Activated CD4-positive, alpha-beta T cell treated with anti-CD3 and anti-CD28 coated beads for 36 hours (primary cell): ENCODE data around the gene RER1. TPM values are rescaled to one million over a fixed set of nuclear protein-coding genes. Genes with fewer than 3 reads are reported as not detected.

Experiments
- ATAC-seq: fragments of 200-7000 bp; cut with Tn5 transposase; one replicate; pipeline ENCODE4 v1.10.0; 2021; ENCODE audit warnings: mild to moderate bottlenecking, moderate library complexity
- CTCF ChIA-PET: fragments of 350-600 bp; sonication (Branson Sonifier 250); formaldehyde crosslinking; loops from one replicate; lab custom pipeline; 2021; ENCODE audit warnings: antibody characterized with exemption; lab: Charles Lee
- POLR2A ChIA-PET: fragments of 350-600 bp; sonication (Branson Sonifier 250); formaldehyde crosslinking; loops from one replicate; lab custom pipeline; 2021; ENCODE audit warnings: antibody characterized with exemption, inconsistent platforms; lab: Charles Lee
- DNase-seq: peaks from one replicate; pipeline ENCODE4 v3.0.0-alpha.2; 2020
- H3K27ac Mint-ChIP-seq: one replicate; pipeline ENCODE4 v1.8.0; 2021; ENCODE audit warnings: mixed read lengths
- H3K27me3 Mint-ChIP-seq: one replicate; pipeline ENCODE4 v1.8.0; 2021; ENCODE audit warnings: mixed read lengths
- H3K36me3 Mint-ChIP-seq: one replicate; pipeline ENCODE4 v1.8.0; 2021; ENCODE audit warnings: low read depth, mixed read lengths
- H3K4me1 Mint-ChIP-seq: one replicate; pipeline ENCODE4 v1.8.0; 2021; ENCODE audit warnings: mixed read lengths
- H3K4me3 Mint-ChIP-seq: one replicate; pipeline ENCODE4 v1.8.0; 2021; ENCODE audit warnings: mild to moderate bottlenecking, moderate library complexity, mixed read lengths
- H3K9me3 Mint-ChIP-seq: one replicate; pipeline ENCODE4 v1.8.0; 2021; ENCODE audit warnings: low read depth, mixed read lengths
- intact Hi-C, 2 experiments: fragments of 100-400 bp; cut with DNase I in 1 of 2; cut with micrococcal nuclease in 1 of 2; formaldehyde crosslinking; loops; one replicate each; pipeline versions ENCODE4 v1.14.2 to v1.15.1; 2022 to 2024; cut with DNase I, micrococcal nuclease
- total RNA-seq, 2 experiments: library from RNA; stranded (reverse); gene quantifications; one replicate each; pipeline ENCODE4 v1.2.3, GENCODE V29; 2021

The RER1 gene
- total RNA-seq, 2 experiments from 2014 or later: 146 to 152 TPM

- Mint-ChIP-seq H3K9me3 (no peaks in the 10 kb centered on the region), H3K4me1 (peaks cover 3% of the 10 kb centered on the region)
- intact Hi-C loops: no loop called here
Observed at GRCh38 chr1:2405588-2406295, 14.1 kb downstream of the RER1 start.

GRCh38 chr1:2406451-2407041, 14.9 kb downstream of the RER1 start:
- peaks cover 6% of the 10 kb centered on the region for H3K4me1 Mint-ChIP-seq
- no peaks in the 10 kb centered on the region for H3K27me3 Mint-ChIP-seq
- intact Hi-C loops: no loop called here
- CTCF ChIA-PET: interaction anchor here (1.1 kb wide), 1 partner anchor 9 kb away, joined by 3 read pairs; no protein-coding TSS in a partner anchor
- H3K36me3 Mint-ChIP-seq: peaks cover 33% of the 10 kb centered on the region
- no peak overlapping the region for H3K4me3 Mint-ChIP-seq
- no peak for DNase-seq
- H3K27ac Mint-ChIP-seq: no peak overlapping the region
- POLR2A ChIA-PET: no interaction called here
- no peak for ATAC-seq
- no peaks in the 10 kb centered on the region for H3K9me3 Mint-ChIP-seq

More at GRCh38 chr1:2405588-2406295, 14.1 kb downstream of the RER1 start:
- Mint-ChIP-seq H3K27ac (no peak overlapping the region), H3K4me3 (no peak overlapping the region), H3K27me3 (no peaks in the 10 kb centered on the region), H3K36me3 (peaks cover 37% of the 10 kb centered on the region)
- DNase-seq: no peak
- ChIA-PET POLR2A (no interaction called here), CTCF (interaction anchor here (1.1 kb wide), 1 partner anchor 10 kb away, joined by 3 read pairs; no protein-coding TSS in a partner anchor)
- no peak for ATAC-seq

GRCh38 chr1:2407166-2407990, 15.7 kb downstream of the RER1 start:
- peaks cover 26% of the 10 kb centered on the region for H3K36me3 Mint-ChIP-seq
- intact Hi-C loops: no loop called here
- H3K4me1 Mint-ChIP-seq: peaks cover 6% of the 10 kb centered on the region
- DNase-seq (no peak), ATAC-seq (no peak)
- POLR2A ChIA-PET: no interaction called here
- no peaks in the 10 kb centered on the region for H3K9me3 Mint-ChIP-seq
- CTCF ChIA-PET: interaction anchor here (0.7 kb wide), 1 partner anchor 117 kb away, joined by 4 read pairs; no protein-coding TSS in a partner anchor
- H3K27ac Mint-ChIP-seq: no peak overlapping the region
- H3K27me3 Mint-ChIP-seq: no peaks in the 10 kb centered on the region
- no peak overlapping the region for H3K4me3 Mint-ChIP-seq

GRCh38 chr1:2407991-2408275, 16.3 kb downstream of the RER1 start:
- CTCF ChIA-PET: no interaction called here
- DNase-seq: no peak
- ATAC-seq: no peak
- peaks cover 21% of the 10 kb centered on the region for H3K36me3 Mint-ChIP-seq
- no peaks in the 10 kb centered on the region for H3K27me3 Mint-ChIP-seq
- H3K27ac Mint-ChIP-seq: no peak overlapping the region
- intact Hi-C loops: no loop called here
- POLR2A ChIA-PET: no interaction called here
- H3K9me3 Mint-ChIP-seq: no peaks in the 10 kb centered on the region
- peaks cover 6% of the 10 kb centered on the region for H3K4me1 Mint-ChIP-seq
- H3K4me3 Mint-ChIP-seq: no peak overlapping the region

GRCh38 chr1:2408456-2408855, 16.8 kb downstream of the RER1 start:
- ChIA-PET POLR2A (no interaction called here), CTCF (no interaction called here)
- ATAC-seq (no peak), DNase-seq (no peak)
- H3K27me3 Mint-ChIP-seq: no peaks in the 10 kb centered on the region
- H3K27ac Mint-ChIP-seq: no peak overlapping the region
- H3K9me3 Mint-ChIP-seq: no peaks in the 10 kb centered on the region
- H3K36me3 Mint-ChIP-seq: peaks cover 17% of the 10 kb centered on the region
- intact Hi-C loops: no loop called here
- H3K4me1 Mint-ChIP-seq: peaks cover 6% of the 10 kb centered on the region
- no peak overlapping the region for H3K4me3 Mint-ChIP-seq

GRCh38 chr1:2408859-2409276, 17.2 kb downstream of the RER1 start:
- no peaks in the 10 kb centered on the region for H3K27me3 Mint-ChIP-seq
- POLR2A ChIA-PET: no interaction called here
- peaks cover 15% of the 10 kb centered on the region for H3K36me3 Mint-ChIP-seq
- CTCF ChIA-PET: interaction anchor here (0.5 kb wide), 1 partner anchor 385 kb away, joined by 4 read pairs; no protein-coding TSS in a partner anchor
- no peak for DNase-seq
- no peak for ATAC-seq
- H3K4me1 Mint-ChIP-seq: peaks cover 6% of the 10 kb centered on the region
- H3K27ac Mint-ChIP-seq: no peak overlapping the region
- intact Hi-C loops: no loop called here
- no peak overlapping the region for H3K4me3 Mint-ChIP-seq
- no peaks in the 10 kb centered on the region for H3K9me3 Mint-ChIP-seq

- ATAC-seq (no peak), DNase-seq (no peak)
- Mint-ChIP-seq H3K4me3 (no peak overlapping the region), H3K9me3 (no peaks in the 10 kb centered on the region), H3K36me3 (peaks cover 11% of the 10 kb centered on the region), H3K27me3 (no peaks in the 10 kb centered on the region), H3K4me1 (peaks cover 15% of the 10 kb centered on the region), H3K27ac (no peak overlapping the region)
- CTCF ChIA-PET: no interaction called here
- POLR2A ChIA-PET: no interaction called here
- intact Hi-C loops: loop anchor here in 1 of 2 experiments (5.0 kb wide), 1 partner anchor 233 kb away; no protein-coding TSS in a partner anchor
Observed at GRCh38 chr1:2409745-2410144, 18.1 kb downstream of the RER1 start.

- Mint-ChIP-seq H3K4me3 (peak overlapping the region; percentile 83), H3K4me1 (peaks cover 33% of the 10 kb centered on the region), H3K9me3 (no peaks in the 10 kb centered on the region), H3K27ac (peak overlapping the region; percentile 85), H3K36me3 (peaks cover 11% of the 10 kb centered on the region), H3K27me3 (no peaks in the 10 kb centered on the region)
- DNase-seq (no peak), ATAC-seq (peak; percentile 6)
- intact Hi-C loops: loop anchor here (1.0 to 5.0 kb wide), 10 partner anchors 115 to 1489 kb away; partner anchors contain the start of genes PRXL2B (in 2 of the 2), C1orf174 (in 1 of the 2), FAAP20 (in 1 of the 2) and MIB2 (in 1 of the 2)
- CTCF ChIA-PET: interaction anchor here (0.6 kb wide), 1 partner anchor 217 kb away, joined by 3 read pairs; the partner anchor contains the start of gene FAAP20
- POLR2A ChIA-PET: no interaction called here
Observed at GRCh38 chr1:2411801-2412394, 20.3 kb downstream of the RER1 start.

GRCh38 chr1:2412395-2412772, 20.7 kb downstream of the RER1 start, which contains the start of gene PEX10:
TSS of gene PEX10 (minus strand) at chr1:2412564. CDS start at chr1:2412502, 62 bp downstream.
- Mint-ChIP-seq H3K27me3 (no peaks in the 10 kb centered on the region), H3K36me3 (peaks cover 10% of the 10 kb centered on the region), H3K4me3 (peak within 1 kb of the TSS; percentile 83), H3K9me3 (no peaks in the 10 kb centered on the region), H3K4me1 (peaks cover 38% of the 10 kb centered on the region), H3K27ac (peak within 1 kb of the TSS; percentile 85)
- ATAC-seq (peak; percentile 89), DNase-seq (peak; percentile 100)
- intact Hi-C loops: loop anchor here (1.0 to 5.0 kb wide), 10 partner anchors 114 to 1488 kb away; partner anchors contain the start of genes PRXL2B (in 2 of the 2), C1orf174 (in 1 of the 2), FAAP20 (in 1 of the 2) and MIB2 (in 1 of the 2)
- ChIA-PET CTCF (interaction anchor here (0.7 to 1.8 kb wide), 3 partner anchors 135 to 457 kb away, joined by 3 to 9 read pairs (median 4); no protein-coding TSS in a partner anchor), POLR2A (interaction anchor here (0.9 kb wide), 1 partner anchor 134 kb away, joined by 3 read pairs; no protein-coding TSS in a partner anchor)

GRCh38 chr1:2412773-2413494, 21.3 kb downstream of the RER1 start:
- Mint-ChIP-seq H3K36me3 (peaks cover 7% of the 10 kb centered on the region), H3K27ac (no peak overlapping the region), H3K4me3 (peak overlapping the region; percentile 83), H3K27me3 (no peaks in the 10 kb centered on the region), H3K4me1 (peaks cover 38% of the 10 kb centered on the region), H3K9me3 (no peaks in the 10 kb centered on the region)
- POLR2A ChIA-PET: interaction anchor here (0.6 to 0.9 kb wide), 2 partner anchors 133 to 135 kb away, joined by 3 read pairs; no protein-coding TSS in a partner anchor
- ATAC-seq (peak; percentile 42), DNase-seq (peak; percentile 46)
- intact Hi-C loops: loop anchor here (1.0 to 5.0 kb wide), 11 partner anchors 22 to 1488 kb away; partner anchors contain the start of genes PRXL2B (in 2 of the 2), C1orf174 (in 1 of the 2), FAAP20 (in 1 of the 2) and MIB2 (in 1 of the 2)
- CTCF ChIA-PET: interaction anchor here (0.5 to 1.8 kb wide), 5 partner anchors 62 to 458 kb away, joined by 3 to 9 read pairs (median 3); no protein-coding TSS in a partner anchor
